Measurements from ENCODE around the gene CD80.

DNA sequence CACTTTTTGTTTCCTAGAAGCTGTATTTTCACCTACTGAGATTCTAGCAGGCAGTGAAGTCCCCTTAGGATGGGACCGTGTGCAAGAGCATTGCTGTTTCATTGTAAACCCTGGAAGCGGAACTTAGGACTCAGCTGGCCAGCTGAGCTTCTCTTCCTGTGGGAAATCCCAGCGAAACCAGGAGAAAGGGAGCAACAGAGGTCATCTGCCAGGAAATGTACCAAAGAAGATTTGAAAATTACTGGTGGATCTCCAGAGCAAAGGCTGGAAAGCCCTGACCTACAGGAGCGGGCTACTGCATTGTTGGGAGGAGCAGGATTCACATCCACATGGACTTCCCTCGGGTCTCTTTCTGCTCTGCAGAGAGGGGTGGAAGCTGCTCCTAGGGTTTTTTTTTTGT lies 12.3 kb upstream of the CD80 start:
- TF ChIP-seq, protein P1, sequence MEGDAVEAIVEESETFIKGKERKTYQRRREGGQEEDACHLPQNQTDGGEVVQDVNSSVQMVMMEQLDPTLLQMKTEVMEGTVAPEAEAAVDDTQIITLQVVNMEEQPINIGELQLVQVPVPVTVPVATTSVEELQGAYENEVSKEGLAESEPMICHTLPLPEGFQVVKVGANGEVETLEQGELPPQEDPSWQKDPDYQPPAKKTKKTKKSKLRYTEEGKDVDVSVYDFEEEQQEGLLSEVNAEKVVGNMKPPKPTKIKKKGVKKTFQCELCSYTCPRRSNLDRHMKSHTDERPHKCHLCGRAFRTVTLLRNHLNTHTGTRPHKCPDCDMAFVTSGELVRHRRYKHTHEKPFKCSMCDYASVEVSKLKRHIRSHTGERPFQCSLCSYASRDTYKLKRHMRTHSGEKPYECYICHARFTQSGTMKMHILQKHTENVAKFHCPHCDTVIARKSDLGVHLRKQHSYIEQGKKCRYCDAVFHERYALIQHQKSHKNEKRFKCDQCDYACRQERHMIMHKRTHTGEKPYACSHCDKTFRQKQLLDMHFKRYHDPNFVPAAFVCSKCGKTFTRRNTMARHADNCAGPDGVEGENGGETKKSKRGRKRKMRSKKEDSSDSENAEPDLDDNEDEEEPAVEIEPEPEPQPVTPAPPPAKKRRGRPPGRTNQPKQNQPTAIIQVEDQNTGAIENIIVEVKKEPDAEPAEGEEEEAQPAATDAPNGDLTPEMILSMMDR (conservative IDR thresholded peaks at IDR 0.05 in 1 of 2, IDR thresholded peaks at IDR 0.05 in 1 of 2; ENCODE audit: low read depth in 1 of 2, low read length in 2 of 2) = no peak
- TF ChIP-seq EZH2 (IDR thresholded peaks at IDR 0.05; ENCODE audit: low read length, missing control alignments) = no peak

Measured in fibroblast of lung (primary cell).